GM19240 (cell line): Measurements from ENCODE around the gene CHD9.
"Not testable (repeated sequence)": the region's sequence is repeated elsewhere in the genome, so short reads cannot be mapped to it uniquely, and the experiment has no call there.

Experiments used
- DNase-seq: peaks from one replicate; pipeline ENCODE4 v3.0.0; 2011; ENCODE audit warnings: low spot score; ENCODE audit not compliant: insufficient read length

CHD9 gene

GRCh38 chr16:53185741-53186140 lies 130.9 kb downstream of the CHD9 start:
- not testable (repeated sequence) for DNase-seq

- no peak for DNase-seq
Measured at GRCh38 chr16:53187775-53188174, 133.0 kb downstream of the CHD9 start.

DNA sequence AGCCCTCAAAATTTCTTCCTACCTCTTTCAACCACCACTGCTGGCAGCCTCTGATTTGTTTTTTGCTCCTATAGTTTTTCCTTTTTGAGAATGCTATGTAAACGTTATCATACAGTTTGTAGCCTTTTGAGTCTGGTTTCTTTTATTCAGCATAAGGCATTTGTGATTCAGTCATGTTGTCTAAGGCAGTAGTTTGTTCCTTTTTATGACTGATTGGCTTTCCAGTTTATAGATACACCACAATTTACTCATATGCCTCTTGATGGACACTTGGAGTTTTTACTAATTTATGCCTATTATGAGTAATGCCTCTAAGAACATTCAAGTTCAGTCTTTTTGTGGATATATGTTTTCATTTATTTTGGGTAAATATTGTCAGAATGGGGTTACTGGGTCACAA lies 136.6 kb downstream of the CHD9 start:
- DNase-seq = no peak

- DNase-seq = no peak
Measured at GRCh38 chr16:53198933-53199332, 144.1 kb downstream of the CHD9 start.

DNA sequence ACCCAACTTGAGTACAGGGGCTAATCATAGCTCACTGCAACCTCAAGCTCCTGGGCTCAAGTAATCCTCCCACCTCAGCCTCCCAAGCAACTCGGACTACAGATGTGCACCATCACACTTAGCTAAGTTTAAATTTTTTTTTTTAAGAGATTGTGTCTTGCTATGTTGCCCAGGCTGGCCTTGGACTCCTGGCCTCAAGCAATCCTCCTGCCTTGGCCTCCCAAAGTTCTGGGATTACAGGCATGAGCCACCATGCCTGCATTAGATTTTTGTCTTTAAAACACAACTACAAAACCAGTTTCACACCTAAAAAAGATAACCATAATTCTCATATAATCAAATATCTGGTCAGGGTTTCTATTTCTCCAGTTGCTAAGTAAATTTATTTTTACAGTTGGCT lies 147.1 kb downstream of the CHD9 start:
- DNase-seq = no peak

GRCh38 chr16:53202398-53202797 lies 147.6 kb downstream of the CHD9 start:
- DNase-seq = no peak

DNA sequence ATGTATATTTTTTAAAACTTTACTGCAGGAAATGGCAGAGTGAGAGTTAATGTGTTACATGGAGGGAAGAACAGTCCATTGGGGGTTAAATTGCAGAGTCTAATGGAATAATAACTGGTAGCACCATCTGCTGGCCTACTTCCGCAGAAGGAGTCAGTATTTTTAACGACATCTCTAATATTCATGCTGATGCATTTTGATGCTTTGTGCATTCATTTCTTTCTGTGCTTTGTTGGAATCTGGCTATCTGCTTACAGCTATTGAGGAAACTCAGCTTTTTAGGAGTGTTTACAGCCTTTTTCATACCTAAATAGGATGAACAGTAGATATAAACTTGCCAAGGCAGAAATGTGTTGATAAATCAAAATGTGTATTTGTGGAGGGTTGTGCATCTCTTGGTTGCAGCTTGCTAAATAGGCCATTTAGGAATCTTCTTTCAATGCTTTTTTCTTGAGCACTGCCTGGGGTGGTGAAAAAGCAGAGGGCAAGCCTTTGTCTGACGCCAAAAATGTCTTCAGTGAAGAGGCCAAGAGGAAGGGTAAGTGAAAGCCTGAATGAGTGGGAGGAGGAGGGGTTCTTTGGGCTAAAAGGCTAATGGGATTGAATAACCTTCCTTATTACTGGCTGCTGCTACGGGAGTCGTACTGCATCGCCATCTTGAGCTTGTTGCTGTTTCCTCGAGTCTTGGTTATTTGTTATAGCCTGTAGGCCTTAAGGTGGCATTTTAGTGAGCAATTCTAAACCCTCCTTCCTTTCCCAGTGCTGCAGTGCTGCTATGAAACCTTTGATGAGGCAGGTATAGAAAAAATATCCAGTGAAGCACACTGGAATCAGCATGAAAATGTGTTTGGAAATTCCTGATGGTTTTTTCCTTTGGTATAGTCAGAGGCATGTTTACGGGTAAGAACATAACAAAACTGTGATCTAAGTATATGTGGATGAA lies 153.3 kb downstream of the CHD9 start:
- DNase-seq = peak; percentile 41

DNA sequence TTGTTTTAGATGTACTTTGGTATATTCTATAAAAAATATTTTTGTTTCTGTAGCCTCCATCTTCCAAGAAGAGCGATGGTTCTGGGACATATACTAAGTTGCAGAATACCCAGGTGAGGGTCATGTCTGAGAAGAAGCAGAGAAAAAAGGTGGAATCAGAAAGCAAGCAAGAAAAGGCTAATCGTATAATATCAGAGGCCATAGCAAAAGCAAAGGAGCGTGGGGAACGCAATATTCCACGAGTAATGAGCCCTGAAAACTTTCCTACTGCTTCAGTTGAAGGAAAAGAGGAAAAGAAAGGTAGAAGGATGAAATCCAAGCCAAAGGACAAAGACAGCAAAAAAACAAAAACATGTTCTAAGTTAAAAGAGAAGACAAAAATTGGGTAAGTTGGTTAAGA lies 154.6 kb downstream of the CHD9 start:
- no peak for DNase-seq

DNA sequence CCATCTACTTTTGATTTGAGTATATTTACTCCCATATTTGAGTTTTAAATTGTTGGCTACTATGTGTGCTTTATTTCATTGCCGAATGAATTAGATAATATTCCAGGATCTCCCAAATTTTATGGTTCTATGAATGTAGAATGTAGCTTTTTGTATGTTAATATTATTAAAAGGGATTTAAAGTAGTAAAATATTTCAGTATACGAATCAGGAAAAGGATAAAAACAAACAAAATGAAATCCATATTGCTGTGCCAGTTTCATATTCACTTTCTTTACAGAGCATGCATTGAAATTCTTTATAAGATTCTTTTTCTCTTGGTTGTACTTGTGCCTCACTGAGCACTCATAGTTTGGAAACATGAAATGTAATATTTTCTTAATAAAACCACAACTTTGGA lies 155.1 kb downstream of the CHD9 start:
- no peak for DNase-seq

DNA sequence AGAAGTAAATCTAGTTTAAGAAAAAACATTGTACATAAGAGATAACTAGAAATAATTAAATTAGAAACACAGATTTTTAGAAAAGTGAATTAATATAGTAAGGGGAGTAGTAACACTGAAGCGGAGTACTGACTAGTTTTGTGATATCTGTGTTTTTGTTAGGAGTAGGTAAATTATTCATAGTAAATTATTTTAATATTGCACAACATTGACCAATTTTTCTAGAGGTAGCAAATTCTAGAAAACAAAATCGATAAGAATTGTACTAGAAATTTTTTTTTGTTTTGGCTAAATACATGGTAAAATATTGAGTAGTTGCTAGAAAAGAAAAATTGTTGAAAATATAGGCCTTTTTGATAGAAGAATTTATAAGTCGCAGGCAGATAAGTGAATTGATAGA lies 156.5 kb downstream of the CHD9 start:
- DNase-seq = no peak

GRCh38 chr16:53212893-53213223 lies 158.1 kb downstream of the CHD9 start:
- DNase-seq = no peak

GRCh38 chr16:53213542-53213941 lies 158.8 kb downstream of the CHD9 start:
- no peak for DNase-seq

GRCh38 chr16:53216798-53217197 lies 162.0 kb downstream of the CHD9 start:
- no peak for DNase-seq

DNA sequence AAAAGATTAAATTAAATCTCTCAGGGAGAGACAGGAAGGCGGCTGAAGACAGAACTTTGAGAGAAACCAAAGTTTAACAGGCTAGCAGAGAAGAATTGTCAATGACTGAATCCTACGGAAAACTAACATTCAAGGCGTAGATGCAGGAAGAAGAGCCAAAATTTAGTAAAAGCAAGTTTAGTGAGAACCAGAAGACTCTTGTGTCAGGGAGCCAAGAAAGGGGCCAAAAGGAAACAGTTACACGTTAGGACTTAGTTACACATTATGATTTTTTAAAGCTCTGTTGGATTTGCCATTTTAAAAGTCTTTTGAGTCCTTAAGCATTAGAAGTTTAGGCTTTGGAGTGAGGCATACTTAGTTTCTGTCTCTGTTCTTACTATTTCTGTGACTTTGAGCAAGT lies 164.6 kb downstream of the CHD9 start:
- DNase-seq = no peak

GRCh38 chr16:53219795-53220454 lies 165.1 kb downstream of the CHD9 start:
- no peak for DNase-seq

GRCh38 chr16:53220585-53220984 lies 165.8 kb downstream of the CHD9 start:
- DNase-seq = no peak

GRCh38 chr16:53224951-53225533 lies 170.3 kb downstream of the CHD9 start:
- no peak for DNase-seq

DNA sequence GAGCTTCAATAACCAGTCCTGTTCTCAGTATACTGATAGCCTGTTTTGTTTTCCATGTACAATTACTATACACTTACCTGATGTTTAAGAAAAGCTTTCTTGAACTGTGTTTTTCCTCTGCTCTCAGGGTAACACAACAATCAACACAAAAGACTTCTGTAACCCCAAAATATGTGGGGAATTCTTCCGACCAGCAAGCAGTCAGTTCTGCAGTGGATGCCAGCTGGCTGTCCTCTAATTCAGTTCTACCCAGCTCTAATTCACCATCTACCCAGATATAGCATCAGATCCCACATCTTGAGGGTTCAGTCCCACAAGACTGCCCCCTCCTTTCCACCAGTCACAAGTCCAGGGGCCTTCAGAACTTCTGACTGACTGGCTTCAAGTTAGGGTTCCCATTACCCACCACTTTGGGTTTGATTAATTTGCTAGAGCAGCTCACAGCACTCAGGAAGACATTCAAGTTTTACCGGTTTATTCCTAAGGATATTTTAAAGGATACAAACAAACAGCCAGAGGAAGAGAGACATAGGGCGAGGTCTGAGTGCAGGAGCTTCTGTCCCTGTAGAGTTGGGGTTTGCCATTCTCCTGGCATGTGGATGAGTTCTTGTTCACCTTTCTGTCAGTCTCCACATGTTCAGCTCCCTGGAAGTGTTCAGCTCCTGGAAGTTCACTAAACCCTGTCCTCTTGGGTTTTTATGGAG lies 178.2 kb downstream of the CHD9 start:
- no peak for DNase-seq

DNA sequence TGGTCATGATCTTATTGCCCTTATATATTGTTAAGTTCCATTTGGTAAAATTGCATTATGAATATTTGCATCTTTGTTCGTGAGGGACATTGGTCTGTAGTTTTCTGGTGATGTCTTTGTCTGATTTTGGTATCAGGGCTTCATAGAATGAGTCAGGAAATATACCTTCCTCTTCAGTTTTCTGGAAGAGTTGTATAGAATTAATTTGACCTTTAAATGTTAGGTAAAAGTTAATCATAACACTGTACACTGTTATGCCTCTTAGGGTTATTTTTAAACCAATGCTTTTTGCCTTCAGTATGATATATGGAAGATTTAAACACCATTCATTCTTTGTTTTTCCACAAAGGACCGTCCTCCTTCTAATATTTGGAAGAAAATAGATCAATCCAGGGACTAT lies 180.0 kb downstream of the CHD9 start:
- no peak for DNase-seq

GRCh38 chr16:53235851-53236250 lies 181.1 kb downstream of the CHD9 start:
- no peak for DNase-seq

DNA sequence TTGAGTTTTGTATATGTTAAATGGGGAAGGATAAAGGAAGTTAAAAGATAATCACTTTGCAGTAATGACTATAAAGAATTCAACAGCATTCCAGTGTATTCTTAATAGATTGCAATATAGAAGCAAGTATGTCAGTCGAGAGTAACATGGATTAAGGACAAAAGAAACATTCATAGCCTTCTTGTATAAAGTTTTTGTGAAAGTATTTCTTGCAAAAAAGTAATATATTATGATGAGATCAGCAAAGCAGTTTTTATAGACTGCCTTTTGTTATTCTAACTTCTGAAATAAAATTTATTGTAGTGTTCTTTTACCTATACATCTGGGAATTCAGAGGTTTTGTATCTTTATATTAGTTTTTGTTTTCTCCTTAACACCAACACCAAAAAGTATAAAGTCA lies 194.5 kb downstream of the CHD9 start:
- no peak for DNase-seq

DNA sequence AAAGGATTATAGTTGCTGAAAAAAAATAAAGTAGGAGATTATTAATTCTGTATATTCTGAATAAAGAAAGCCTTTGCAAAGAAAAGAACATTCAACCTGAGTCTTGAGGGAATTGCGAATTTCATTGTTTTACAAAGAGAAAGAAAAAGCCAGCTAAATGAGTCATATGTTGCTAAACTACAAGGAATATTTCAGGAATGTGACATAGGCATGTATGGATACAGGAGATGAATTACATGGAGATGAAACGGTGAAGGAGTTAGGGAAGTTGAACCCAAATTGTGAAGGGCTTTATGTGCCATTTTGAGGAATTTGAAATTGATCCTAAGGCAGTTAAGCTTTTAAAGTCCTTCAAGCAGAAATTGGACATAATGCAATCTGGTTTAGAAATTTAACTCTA lies 202.2 kb downstream of the CHD9 start:
- DNase-seq = no peak
